SW 1271 (cell line): ENCODE measurements around the gene CPSF7.
A peak's percentile ranks its signal among the peaks of the same experiment; 100 is the strongest.
"Not testable (repeated sequence)": the region's sequence is repeated elsewhere in the genome, so short reads cannot be mapped to it uniquely, and the experiment has no call there.

Experiments used
- DNase-seq, 2 experiments: peaks; one replicate each; lab custom pipeline; 2025; lab: John Stamatoyannopoulos, UW

CPSF7 gene

GRCh38 chr11:61439615-61440014 lies 9.8 kb upstream of the CPSF7 start:
- no peak for DNase-seq

GRCh38 chr11:61437496-61437895 lies 7.7 kb upstream of the CPSF7 start:
- no peak for DNase-seq

DNA sequence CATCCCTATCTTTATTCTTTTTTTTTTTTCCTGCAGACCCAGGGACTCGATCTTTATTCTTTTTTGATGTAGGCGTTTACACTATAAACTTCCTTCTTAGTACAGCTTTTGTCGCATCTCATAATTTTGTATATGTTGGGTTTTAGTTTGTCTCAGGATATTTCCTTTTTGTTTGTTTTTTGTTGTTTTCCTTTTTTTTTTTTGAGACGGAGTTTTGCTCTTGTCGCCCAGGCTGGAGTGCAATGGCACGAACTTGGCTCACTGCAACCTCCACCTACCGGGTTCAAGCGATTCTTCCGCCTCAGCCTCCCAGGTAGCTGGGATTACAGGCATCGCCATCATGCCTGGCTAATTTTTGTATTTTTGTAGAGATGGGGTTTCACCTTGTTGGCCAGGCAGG lies 1.1 kb upstream of the CPSF7 start:
- not testable (repeated sequence) for DNase-seq

DNA sequence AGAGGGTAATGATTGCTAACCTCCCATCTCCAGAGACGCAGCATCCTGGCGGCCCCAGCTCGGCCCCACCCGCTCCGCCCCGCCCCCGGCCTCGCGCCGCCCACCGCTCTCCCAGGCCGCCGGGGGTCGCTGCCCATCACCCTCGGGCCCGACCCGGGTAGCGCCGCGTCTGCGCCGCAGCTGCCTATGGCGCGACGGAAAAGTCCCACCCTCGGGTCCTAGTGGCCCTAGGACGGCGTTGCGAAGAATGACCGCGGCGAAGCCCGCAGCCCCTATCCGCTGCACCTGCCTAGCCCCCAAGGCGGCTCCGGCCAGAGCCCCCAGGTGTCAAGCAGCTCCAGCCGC lies 457 bp downstream of the CPSF7 start:
- peak; percentile 48 to 67 for DNase-seq

DNA sequence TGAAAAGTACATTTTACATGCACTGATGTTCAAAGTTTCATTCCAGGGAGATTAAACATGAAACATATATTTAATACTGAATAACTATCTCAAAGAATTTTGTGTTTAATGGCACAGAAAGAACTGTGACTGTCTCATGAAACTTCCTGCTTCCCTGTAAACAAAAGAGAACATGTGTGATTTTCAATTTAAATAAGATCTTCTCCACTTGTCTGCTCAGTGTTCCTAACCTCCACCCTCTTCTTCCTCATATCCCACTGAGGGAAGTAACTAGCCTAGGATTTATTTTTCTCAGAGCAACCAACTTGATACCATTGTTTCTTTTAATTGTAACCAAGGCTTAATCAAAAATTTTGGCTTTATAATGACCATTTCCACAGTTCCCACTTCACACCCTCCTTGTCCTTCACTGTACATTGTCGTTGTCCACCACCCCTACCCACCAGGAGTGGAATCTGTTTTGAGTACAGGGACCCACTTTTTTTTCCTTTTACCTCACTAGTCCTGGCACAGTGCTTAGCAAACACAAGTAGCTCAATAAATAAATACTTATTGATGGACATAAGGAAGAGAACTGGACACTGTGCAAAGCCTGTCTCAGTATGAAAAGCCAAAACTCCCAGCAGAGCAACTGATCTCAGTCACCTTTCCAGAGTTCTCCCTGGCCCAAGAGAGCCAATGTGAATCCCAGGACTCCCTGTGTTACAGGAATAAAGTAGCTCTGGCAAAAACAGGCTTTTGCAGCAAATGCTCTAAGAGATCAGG lies 4.2 kb downstream of the CPSF7 start:
- no peak for DNase-seq

GRCh38 chr11:61422226-61422625 lies 7.5 kb downstream of the CPSF7 start:
- no peak for DNase-seq

- no peak for DNase-seq
Observed at GRCh38 chr11:61418136-61418535, 11.6 kb downstream of the CPSF7 start.

DNA sequence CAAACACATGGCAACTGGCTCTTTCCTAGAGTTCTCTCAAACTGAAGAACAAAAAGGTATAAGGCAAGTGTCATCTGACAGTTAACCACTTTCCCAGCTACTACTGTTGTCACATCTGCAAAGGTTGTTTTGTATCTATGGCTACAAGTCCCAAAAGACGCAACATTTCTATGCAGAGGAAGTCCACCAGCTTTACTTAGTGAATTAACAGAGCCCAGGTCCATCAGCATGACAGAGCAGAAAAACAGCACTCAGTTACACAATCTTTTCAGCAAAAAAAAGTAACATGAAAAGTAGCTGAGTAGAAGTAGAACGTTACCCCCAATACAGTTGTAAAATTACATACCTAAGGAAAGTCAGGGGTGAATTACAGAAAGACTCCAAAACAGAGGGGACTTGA lies 12.1 kb downstream of the CPSF7 start:
- DNase-seq: peak in 1 of 2 experiments; percentile 7

DNA sequence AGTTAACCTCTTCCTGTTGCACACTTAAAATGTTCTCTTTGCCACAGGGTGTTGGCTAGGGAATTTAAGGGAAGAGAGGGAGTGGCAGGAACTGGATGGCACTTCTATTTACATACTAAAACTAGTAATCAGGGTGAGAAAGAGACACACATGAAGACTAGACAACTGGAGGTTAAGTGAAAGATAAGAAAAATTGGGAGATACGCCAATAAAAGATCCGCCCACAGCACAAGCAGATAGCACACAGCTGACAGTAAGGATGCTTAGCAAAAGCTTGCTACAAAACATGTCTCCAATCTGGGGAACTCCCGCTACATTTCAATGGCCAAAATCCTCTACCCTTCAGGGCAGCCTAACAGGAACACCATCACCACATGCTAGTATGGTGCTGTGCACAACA lies 12.8 kb downstream of the CPSF7 start:
- no peak for DNase-seq

- DNase-seq: no peak
Observed at GRCh38 chr11:61415381-61415780, 14.4 kb downstream of the CPSF7 start.

- DNase-seq: no peak
Observed at GRCh38 chr11:61414547-61414946, 15.2 kb downstream of the CPSF7 start.

DNA sequence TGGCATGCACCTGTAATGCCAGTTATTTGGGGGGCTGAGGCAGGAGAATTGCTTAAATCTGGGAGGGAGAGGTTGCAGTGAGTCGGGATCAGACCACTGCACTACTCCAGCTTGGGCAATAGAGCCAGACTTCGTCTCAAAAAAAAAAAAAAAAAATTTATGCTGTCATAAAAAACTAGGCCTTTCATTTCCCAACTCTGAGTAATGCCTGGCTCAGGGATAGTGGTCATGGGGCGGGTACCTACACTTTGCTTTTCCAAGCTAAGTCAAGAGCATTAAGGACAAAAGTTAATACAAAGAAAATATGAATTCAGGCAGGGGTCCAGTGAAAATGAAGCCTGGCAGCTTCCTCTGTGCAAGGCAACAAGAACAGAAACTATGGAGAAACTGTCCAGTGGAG lies 16.3 kb downstream of the CPSF7 start:
- no peak for DNase-seq

GRCh38 chr11:61411589-61411988 lies 18.2 kb downstream of the CPSF7 start:
- DNase-seq: no peak

DNA sequence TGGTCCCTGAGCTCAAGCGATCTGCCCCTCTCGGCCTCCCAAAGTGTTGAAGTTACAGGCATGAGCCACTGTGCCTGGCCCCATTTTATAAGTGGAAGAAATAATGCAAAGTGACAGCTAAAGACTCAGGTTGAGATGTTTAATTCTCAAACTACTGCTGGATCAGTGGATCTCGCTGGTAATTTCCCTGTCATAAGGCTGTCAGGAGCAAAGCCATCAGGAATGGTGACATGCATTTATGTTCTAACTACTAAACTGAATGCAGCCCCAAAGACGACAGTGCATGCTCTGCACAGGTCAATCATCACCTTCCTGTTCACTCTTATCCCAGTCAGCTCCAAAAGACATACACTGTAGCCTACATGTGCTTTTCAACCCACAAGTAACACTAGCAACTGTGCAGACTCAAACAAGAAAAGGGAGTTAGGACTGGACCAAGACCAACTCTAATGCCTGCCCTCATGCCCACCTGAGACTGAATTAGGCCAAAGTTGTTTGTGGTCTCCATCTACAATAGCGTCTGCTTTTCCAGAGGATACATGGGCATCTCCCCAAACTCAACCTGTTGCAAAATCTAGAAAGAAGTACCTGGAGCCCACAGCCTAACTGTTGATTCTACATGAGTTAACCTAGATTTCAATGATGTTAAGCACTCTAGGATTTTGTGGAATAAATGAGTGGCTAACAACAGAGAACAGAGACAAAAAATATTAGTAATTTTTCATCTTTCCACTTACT lies 22.6 kb downstream of the CPSF7 start:
- no peak for DNase-seq

DNA sequence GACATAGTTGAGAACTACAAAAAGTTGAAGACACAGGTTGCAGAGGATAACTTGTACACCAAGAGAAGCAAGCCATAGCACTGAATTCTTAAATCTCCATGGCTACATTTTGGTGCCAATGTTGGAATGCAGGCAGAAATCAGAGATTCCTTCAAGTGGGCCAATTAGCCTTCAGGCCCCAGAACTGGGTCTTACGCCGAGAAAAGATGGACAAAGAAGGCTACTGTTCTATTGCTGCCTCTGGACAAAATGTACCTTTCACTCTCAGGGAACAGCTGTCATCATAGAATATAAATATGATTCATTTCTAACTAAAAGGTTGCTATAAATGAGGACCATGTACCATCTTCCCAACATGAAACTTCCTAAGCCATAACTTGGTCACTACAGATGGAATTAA lies 23.7 kb downstream of the CPSF7 start:
- no peak for DNase-seq

- no peak for DNase-seq
Observed at GRCh38 chr11:61404641-61405040, 25.1 kb downstream of the CPSF7 start.

- no peak for DNase-seq
Observed at GRCh38 chr11:61404103-61404502, 25.7 kb downstream of the CPSF7 start.

GRCh38 chr11:61403658-61404057 lies 26.1 kb downstream of the CPSF7 start:
- DNase-seq: no peak

DNA sequence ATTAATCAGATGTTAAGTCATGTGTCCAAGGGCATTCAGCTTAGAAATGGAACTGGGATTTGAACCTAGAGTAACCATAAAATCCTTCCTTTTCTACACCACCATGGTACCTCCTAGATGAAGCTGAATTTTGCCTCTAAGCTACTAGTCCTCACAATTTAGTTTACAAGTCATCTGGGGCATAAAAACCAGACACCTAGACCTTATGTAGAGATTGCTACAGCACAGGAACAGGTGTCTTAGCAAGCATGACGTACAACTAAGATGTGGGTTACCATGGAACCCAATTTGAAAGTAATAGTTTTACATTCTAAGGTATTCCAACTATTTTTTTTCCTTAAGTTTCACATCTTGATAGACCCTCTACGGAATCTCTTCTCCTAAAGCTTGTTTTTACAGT lies 28.2 kb downstream of the CPSF7 start:
- DNase-seq: no peak

- no peak for DNase-seq
Observed at GRCh38 chr11:61401173-61401572, 28.6 kb downstream of the CPSF7 start.

GRCh38 chr11:61392981-61393595 lies 36.7 kb downstream of the CPSF7 start:
- peak in 1 of 2 experiments; percentile 34 for DNase-seq

DNA sequence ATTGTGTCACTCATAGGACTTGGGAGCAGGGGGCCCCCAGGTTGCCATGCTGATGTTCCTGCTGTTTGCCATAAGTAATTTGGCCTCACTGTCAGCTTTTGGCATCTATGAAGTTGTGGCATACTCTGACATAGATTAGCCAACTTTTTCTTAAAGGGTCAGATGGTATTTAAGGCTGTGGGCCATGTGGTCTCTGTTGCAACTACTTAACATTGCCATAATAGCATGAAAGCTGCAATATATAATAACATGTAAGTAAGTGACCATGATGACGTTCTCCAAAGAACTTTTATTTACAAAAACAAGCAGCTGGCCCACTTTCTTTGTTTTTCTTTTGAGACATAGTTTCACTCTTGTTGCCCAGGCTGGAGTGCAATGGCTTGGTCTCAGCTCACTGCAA lies 39.6 kb downstream of the CPSF7 start:
- no peak for DNase-seq
